Breast epithelium (tissue), 3 donors: ENCODE results near the gene MEG3.

Experiments used
- CTCF ChIP-seq, 3 donors: fragments of 450-650 bp; IDR thresholded peaks; one replicate each; pipeline ENCODE4 v1.5.1; 2016 to 2017; ENCODE audit warnings: antibody characterized with exemption in 3 of 3, mild to moderate bottlenecking in 3 of 3, moderate library complexity in 3 of 3
- POLR2A ChIP-seq: fragments of 450-650 bp; IDR thresholded peaks from one replicate; pipeline ENCODE4 v1.6.1; 2016; ENCODE audit warnings: antibody characterized with exemption, mild to moderate bottlenecking, moderate library complexity

- TF ChIP-seq CTCF (IDR thresholded peaks at IDR 0.05), result no peak
- TF ChIP-seq POLR2A, result no peak
Observed at GRCh38 chr14:100840286-100841065, 14.6 kb downstream of the MEG3 start.
